ENCODE measurements around the gene STK36.

The STK36 gene

GRCh38 chr2:218644721-218645120, 27.2 kb upstream of the STK36 start:
- TF ChIP-seq CTCF (IDR thresholded peaks at IDR 0.05; ENCODE audit: borderline replicate concordance, control extremely low read depth, extremely low read depth, insufficient read depth, missing control alignments), result no peak
- in situ Hi-C loops (cut with MboI; ENCODE audit: low sequenced_read_pairs, unreplicated experiment), result loop anchor here (25.0 kb wide), 1 partner anchor 232 kb away; the partner anchor contains the start of gene VIL1
- DNase-seq (ENCODE audit: low spot score), result no peak

DNA sequence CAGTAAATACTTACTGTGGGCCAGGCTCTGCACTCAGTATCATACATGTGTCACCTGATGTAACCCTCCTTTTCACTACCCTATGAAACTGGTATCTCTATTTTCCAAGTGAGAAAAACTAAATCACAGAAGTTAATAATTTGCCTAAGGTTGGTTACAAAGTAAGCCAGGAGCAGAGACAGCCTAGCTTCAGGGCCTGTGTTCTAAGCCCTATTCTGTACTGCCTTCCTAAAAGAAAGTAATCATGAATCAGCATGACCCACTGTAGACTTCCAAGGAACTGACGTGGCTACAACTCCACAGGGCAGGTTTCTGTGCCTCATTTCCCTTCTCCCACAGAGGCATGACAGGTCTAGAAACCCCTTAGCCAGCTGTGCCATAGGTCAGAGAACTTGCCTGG, 26.8 kb upstream of the STK36 start:
- TF ChIP-seq CTCF (IDR thresholded peaks at IDR 0.05; ENCODE audit: borderline replicate concordance, control extremely low read depth, extremely low read depth, insufficient read depth, missing control alignments), result no peak
- in situ Hi-C loops (cut with MboI; ENCODE audit: low sequenced_read_pairs, unreplicated experiment), result loop anchor here (25.0 kb wide), 1 partner anchor 233 kb away; the partner anchor contains the start of gene VIL1
- no peak for DNase-seq (ENCODE audit: low spot score)

DNA sequence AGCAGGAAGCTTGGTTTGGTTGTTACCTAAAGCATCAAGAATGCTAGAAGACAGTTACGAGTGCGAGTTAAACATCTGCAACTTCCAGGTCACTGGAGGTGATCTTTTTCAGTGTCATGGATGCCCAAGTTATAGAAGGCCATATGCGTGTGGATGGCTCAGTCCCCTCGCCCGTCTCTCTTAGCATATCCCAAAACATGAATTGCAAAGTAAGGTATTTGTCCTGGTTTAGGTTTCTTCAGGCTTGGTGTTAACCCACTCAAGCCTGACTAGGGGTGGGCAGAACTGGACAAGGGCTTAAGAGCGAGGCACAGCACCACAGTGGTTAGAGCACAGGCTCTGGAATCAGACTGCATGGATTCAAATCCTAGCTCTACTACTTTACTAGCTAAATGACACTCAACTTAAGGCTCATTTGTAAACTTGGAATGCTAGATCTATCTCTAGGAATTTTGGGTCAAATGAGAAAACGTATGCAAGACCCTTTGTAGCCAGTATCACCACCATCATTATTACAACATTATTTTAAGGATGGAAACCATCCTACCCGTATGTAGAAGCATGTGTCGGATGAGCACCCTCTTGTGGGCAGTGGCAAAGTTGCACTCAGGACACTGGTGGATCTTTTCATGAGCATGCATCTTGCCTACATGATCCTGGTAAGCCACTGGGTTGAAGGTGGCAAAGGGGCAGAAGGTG, 23.6 kb upstream of the STK36 start:
- peak; percentile 79 for TF ChIP-seq CTCF (IDR thresholded peaks at IDR 0.05; ENCODE audit: borderline replicate concordance, control extremely low read depth, extremely low read depth, insufficient read depth, missing control alignments)
- DNase-seq (ENCODE audit: low spot score), result peak; percentile 74
- in situ Hi-C loops (cut with MboI; ENCODE audit: low sequenced_read_pairs, unreplicated experiment), result loop anchor here (25.0 kb wide), 1 partner anchor 236 kb away; the partner anchor contains the start of gene VIL1

- in situ Hi-C loops (cut with MboI; ENCODE audit: low sequenced_read_pairs, unreplicated experiment), result loop anchor here (25.0 kb wide), 1 partner anchor 236 kb away; the partner anchor contains the start of gene VIL1
- no peak for DNase-seq (ENCODE audit: low spot score)
- no peak for TF ChIP-seq CTCF (IDR thresholded peaks at IDR 0.05; ENCODE audit: borderline replicate concordance, control extremely low read depth, extremely low read depth, insufficient read depth, missing control alignments)
These were observed 23.1 kb upstream of the STK36 start for GRCh38 chr2:218648787-218649100.

DNA sequence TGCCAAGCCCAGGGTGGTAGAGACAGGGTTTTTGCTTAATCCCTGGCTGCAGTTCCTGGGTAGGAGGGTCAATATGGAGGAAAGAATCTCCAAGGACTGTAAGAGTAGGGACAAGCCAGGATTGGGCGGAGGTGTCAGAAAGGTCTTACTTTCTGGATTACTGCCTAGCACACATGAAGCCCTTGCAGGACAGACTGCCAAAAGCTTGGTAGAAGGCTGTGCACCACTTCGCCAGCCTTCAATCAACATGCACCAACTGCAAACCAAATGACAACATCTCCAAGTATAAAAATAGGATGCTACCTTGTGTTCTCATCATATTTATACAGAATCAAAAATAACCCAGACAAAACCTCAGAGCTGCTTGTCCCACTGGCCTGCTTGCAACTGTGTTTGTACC, 16.1 kb upstream of the STK36 start:
- no peak for TF ChIP-seq CTCF (IDR thresholded peaks at IDR 0.05; ENCODE audit: borderline replicate concordance, control extremely low read depth, extremely low read depth, insufficient read depth, missing control alignments)
- in situ Hi-C loops (cut with MboI; ENCODE audit: low sequenced_read_pairs, unreplicated experiment), result no loop called here
- DNase-seq (ENCODE audit: low spot score), result no peak

- peak; percentile 55 for TF ChIP-seq CTCF (IDR thresholded peaks at IDR 0.05; ENCODE audit: borderline replicate concordance, control extremely low read depth, extremely low read depth, insufficient read depth, missing control alignments)
- in situ Hi-C loops (cut with MboI; ENCODE audit: low sequenced_read_pairs, unreplicated experiment), result no loop called here
- DNase-seq (ENCODE audit: low spot score), result peak; percentile 79
These were observed 13.1 kb upstream of the STK36 start for GRCh38 chr2:218658671-218659257.

Data from GM13976 (cell line).